Activated T-cell treated with anti-CD3 and anti-CD28 coated beads for 48 hours (primary cell): ENCODE results near the gene COG1.
A peak's percentile ranks its signal among the peaks of the same experiment; 100 is the strongest.

Source experiments
- DNase-seq: peaks from one replicate; pipeline ENCODE4 v3.0.0-alpha.2; 2020; ENCODE audit warnings: low read depth

The COG1 gene

DNA sequence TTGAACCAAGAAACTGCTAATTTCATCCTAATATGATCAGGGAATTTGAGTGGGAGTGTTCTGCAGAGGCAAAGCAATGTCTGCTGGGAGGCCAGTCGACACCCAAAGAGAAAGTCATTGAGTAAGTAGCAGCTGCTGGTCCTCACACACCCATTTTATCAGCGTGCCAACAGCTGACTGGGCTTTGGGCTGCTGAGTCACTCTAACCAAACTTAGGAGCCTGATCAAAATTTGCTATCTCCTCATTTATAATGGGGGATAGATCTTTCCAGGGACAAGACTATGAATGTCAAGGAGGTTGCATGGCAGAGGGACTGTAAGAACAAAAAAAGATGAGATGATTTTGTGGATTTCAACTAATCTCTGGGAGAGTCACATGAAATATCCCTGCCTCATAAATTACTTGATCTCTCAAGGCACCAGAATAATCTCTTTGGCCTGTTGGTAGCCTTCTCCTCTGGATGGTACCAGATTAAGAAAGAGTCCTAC is 35.9 kb downstream of the COG1 start:
- DNase-seq, result no peak

DNA sequence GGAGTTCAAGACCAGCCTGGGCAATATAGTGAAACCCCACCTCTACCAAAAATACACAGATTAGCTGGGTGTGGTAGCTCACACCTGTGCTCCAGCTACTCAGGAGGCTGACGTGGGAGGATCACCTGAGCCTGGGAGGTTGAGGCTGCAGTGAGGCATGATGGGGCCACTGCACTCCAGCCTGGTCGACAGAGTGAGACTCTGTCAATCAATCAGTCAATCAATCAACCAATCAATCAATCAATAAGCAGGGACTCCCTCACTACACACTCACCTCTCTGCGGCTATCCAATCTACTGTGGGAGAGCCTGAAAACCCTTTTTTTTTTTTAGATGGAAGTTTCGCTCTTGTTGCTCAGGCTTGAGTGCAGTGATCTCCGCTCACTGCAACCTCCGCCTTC is 37.2 kb downstream of the COG1 start:
- DNase-seq, result no peak

DNA sequence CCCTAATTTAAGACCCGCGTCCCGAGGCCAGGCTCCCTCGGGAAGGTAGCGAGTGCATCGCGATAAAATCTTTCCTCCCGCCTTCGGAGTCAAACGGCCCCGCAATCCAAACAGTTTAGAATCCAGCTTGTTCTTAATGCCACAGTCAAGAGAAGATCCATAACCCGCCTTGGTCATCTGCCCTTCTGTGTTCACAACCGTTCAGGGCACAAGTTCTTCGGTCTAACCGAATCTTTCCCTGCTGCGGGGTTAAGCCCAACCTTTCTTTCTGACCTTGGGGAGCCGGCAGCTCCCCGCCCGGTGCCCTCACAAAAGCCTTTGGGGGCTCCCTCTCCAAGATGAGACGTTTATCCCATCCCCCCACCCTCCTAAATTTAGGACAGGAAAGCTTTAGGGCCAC is 38.5 kb downstream of the COG1 start:
- no peak for DNase-seq

DNA sequence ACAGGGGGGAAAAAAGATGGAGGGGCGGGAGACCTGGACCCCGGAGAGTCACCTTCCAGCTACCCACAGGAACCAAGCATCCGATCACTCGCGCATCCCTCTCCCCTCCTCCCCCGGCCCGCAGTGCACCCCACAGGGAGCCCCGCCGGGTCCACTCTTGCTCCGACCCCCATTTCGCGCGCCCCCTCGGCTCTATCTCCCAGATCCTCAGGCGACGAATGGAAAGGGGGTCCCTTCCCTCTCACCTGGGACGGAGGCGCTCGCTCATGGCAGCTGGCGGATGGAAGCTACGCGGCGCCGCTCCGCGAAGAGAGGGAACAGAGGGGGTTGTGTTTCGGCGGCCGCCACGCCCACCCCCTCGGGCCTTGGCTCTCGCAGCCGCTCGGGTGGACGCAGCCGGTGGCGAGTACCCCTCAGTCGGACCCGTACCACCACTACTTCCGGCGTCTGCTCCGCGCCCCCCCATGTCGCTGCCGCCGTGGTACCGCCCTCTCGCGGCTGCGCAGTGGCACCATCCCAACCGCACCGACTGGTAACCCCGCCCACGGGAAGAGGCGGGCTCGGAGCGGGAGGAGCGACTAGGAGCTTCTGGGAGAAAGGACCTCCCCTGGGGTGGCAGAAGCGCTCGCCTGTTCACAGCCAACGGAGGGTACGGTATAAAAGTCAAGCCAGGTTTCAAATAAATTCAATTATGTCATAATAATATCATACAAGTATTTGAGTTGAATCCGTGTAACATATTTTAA is 39.2 kb downstream of the COG1 start:
- DNase-seq, result peak; percentile 96

DNA sequence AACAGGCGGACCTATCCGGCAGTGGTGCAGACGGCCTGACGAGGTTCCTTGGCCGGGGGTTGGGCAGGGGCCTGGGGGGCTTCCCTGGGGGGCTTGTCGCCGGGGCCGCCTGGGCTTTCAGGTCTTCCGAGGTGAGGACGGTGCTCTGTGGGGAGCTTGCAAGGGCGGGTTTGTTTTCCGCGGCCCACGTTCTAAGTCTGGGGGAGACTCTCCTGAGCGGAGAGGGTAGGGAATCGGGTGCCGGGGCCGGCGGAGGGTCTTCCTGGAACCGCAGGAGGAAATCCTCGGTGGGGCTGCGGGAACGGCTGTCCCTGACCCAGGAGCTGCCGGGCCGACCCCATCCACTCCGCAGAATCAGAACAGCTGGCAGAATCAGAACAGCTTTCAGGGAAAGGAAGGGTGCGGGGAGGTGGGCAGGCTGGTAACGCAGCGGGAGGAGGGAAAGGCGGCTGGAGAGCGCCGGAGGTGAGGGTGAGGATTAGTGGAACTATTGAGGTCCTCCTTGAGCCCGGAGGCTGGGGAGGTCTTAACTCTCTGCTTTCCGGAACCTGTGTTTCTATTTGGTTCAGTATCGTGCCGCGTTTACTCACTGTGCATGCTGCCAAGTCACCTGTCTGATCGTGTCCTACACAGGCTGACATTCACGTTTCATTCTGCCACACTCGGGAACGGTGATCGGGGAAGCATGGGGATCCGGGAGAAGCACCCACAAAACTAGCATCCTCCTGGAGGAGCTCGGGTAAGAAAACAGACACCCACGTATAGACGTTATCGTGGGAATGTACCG is 39.9 kb downstream of the COG1 start:
- peak; percentile 26 for DNase-seq

DNA sequence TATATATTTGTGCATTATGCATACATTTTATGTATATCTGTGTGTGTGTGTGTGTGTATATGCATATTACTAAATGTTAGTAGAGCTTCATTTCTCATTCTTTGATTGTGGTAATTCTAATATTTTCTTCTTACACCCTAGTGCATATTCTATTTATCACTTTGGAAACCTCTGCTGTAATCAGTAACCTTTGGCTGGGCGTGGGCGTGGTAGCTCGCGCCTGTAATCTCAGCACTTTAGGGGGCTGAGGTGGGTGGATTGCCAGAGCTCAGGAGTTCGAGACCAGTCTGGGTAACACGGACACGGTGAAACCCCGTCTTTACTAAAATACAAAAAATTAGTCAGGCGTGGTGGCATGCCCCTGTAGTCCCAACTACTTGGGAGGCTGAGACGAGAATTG is 41.9 kb downstream of the COG1 start:
- DNase-seq, result no peak

DNA sequence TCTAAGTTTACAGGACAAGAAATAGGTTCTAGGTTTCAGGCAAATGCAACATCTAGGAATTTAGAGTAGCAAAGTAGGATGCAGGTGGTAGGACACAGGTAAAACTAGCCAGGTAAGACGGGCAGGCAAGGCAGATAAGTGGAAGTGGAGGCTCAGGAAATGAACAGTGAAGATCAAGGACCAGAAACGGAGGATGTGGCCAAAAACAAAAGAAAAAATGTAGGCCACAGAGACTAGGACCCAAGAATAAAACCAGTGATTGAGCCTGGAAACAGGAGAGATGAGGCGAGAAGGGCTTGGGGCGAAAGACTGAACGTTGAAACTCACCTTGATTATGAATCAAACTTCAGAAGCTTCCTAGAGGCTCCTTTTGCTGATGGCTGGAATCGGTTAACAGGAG is 44.9 kb downstream of the COG1 start:
- DNase-seq, result no peak

DNA sequence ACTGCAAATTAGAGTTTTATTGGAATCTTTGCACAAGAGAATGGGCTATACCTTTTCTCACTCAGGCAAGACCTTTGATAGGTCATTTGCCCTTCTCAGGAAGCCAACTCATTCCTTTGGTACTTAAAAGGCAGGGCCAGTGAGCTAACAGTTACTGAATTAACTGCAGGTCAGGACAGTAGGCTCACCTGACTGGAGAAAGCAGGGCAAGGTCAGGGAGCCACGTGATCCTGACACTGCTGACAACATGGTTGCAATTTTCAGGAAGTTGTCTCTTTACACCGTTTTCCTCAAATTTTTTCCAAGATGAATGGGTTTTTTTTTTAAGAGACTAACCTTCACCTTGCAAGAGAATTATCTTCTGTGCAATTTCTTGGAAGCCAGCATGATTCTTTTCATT is 47.7 kb downstream of the COG1 start:
- DNase-seq, result no peak

DNA sequence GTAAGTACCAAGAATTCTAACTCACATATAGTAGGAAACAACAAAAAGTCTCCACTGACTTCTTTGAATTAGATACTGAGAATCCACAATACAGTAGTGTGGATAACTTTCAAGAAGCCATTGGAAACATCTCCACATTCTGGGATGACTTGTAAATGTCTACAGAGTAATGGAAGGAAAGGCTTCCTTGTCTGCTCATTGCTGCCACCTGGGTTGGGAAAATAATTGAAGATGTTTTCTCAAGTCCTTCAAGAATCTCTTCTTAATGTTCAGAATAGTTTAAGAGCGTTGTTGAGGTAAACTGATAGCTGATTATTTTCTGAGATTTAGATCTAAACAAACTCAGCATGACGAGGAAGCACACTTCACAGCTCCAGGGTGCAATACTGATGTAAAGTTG is 54.9 kb downstream of the COG1 start:
- no peak for DNase-seq

DNA sequence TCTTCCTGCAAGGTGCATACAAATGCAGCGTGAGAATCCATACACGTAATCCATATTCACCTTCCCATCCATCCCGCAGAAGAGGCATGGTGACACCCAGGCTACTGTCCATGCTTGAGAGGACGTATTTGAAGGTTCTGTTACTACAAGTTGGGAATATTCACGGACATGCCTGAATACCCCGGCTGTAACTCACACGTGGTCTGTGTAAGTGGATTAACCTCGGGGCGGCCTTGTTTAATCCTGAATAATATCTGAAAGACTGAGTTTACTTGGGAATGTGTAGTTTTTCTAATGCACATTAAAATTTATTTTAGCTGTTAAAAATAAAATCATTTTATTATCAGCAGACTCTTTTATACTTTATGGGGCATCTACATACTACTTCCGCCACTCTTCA is 55.7 kb downstream of the COG1 start:
- DNase-seq, result no peak

DNA sequence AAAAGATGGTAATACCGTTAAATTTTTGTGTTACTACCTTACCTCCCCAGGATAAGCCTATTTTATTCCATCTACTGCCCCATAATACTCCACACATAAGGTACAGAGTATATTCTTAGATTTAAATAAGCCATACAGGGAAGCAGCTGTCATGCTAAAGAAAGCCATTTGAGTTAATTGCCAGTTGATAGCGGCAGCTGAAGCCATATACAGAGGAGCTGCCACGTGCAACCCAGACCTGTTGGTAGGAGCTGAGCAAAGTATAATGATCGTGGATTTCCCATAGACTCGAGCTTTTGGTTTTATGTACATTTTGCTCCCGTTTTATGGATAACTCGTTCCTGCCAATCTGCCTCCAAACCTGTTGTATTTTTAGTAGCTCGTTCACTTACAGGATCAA is 56.8 kb downstream of the COG1 start:
- no peak for DNase-seq

DNA sequence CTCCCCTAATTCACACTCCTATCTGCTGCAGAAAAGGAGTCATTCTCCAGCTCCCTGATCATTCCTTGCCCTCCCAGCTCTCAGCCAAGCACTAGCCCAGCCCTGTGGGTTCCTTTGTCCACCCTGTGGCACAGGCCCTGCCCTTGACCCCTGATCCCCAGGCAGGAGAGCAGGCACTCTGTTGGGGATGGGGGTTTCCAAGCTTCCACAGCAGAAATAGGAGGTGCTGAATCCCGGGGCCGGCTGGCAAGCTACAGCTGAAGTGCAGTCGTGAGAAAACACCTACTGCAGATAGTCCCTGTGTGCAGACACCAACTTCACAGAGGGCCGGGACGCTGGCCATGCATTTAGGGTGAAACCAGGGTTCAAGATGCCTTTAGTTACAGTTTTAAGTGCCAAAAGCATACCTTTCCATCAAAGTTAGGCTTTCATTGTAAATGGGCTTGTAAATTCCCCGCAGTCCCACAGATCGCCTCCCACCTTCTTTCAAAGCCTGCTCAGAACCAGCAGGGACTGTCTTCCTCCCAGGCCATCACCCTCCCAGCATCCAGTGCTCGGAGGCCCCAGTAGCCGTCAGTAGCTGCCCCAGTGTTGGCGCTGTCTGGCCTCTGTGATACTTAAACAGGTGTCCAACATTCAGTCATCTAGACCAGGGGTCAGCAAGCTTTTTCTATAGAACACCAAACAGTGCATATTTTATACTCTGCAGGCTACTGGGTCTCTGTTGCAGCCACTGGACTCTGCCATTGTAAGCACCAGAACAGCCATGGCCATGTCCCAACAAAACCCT is 58.2 kb downstream of the COG1 start:
- no peak for DNase-seq

DNA sequence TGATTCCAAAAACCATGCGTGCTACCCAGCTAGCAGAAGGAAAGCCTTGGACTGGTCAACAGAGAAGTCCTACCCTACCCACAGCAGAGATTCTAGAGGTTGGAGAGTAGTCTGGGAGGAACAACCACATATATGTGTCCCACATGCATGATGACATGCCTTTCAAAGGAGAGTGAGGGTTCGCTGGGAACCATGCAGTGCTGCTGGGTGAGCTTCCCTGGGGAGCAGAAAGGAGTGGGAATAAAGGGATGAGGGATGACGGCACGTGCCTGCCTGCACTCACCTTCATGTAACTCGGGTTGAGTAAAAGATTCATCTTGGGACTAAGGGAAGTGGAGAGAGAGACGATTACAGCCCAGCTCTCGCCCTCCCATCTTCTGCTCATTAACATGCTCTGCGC is 59.0 kb downstream of the COG1 start:
- no peak for DNase-seq

DNA sequence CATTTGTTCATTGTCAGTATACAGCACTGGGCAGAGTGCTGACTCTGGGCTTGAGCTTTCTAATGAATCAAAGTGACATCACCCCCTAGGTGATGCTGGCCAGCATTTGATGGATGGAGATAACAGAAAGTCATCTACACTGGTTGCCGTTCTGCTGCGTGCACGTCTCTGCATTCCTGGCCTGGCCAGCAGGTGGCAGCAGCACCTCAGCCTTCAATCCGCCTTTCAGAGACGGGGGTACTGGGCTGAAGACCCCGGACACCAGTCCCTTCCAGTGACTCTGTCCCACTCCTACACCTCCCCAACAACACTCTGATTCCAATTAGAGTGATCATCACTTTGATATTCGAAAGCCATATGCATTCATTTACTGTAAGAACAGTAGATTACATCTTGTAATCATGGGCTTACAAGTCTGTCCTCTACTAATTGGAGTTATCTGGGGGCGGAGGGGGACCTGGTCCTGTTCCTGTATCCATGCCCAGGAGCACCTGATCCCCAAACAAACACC is 62.9 kb downstream of the COG1 start:
- peak; percentile 39 for DNase-seq

DNA sequence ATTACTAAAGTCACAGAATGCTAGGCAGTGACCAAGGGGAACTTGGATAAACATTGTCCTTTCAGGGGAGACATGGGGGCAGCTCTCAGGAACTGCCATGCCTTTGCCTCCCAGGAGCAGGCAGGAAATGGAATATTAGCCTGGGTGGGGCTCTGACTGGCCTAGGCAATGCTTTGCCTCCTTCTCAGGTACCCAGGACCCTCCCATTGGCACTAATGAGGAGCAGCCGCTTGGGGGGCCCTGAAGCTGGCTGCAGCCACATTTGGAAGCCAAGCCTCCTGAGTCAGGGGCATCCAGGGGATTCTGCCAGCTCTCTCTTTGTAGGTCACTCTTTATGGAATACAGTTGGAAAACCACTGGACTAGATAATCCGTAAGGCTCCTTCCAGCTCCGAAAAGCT is 63.4 kb downstream of the COG1 start:
- no peak for DNase-seq

DNA sequence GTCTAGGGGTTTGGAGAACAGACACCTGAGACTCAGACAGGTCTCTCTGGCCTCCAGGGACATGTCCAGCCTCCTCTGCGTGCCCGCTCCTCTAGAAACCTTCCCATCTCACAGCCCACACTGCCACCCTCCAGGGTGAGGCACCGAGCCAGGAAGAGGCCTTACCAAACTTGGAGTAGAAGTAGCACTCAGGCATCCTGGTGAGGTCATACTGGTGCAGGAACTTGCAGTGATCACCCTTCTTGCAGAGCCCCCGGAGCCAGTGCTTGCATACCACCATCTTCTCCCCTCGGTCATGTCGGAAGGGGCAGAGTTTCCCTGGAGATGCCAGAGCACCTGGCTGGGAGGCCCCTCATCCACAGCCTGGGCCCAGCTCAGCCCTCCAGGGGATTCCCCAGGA is 64.7 kb downstream of the COG1 start:
- no peak for DNase-seq
